H9 (cell line): ENCODE measurements around the gene ZNF865. TPM values are rescaled to one million over a fixed set of nuclear protein-coding genes. Genes with fewer than 3 reads are reported as not detected.
A peak's percentile ranks its signal among the peaks of the same experiment; 100 is the strongest.

Experiments used
- DNase-seq: peaks from one replicate; pipeline ENCODE4 v3.0.0-alpha.2; 2017
- H2AFZ ChIP-seq: one replicate; pipeline ENCODE4 v1.6.1; 2013; ENCODE audit warnings: mild to moderate bottlenecking, low read length, control low read depth, moderate library complexity
- H2AK5ac ChIP-seq: 2 replicates; pipeline ENCODE4 v1.6.1; 2013; ENCODE audit warnings: low read length, control low read depth, mixed read lengths; ENCODE audit not compliant: insufficient read length
- H2BK120ac ChIP-seq: one replicate; pipeline ENCODE4 v1.6.1; 2013; ENCODE audit warnings: low read depth, mild to moderate bottlenecking, low read length, control low read depth, inconsistent platforms; ENCODE audit not compliant: poor library complexity, severe bottlenecking
- H2BK12ac ChIP-seq: 2 replicates; pipeline ENCODE4 v1.6.1; 2013; ENCODE audit warnings: low read length, control low read depth, mixed read lengths, low read depth; ENCODE audit not compliant: insufficient read length
- H2BK15ac ChIP-seq: 2 replicates; pipeline ENCODE4 v1.6.1; 2013; ENCODE audit warnings: low read depth, low read length, control low read depth
- H2BK20ac ChIP-seq: one replicate; pipeline ENCODE4 v1.6.1; 2013; ENCODE audit warnings: low read depth, mild to moderate bottlenecking, low read length, control low read depth, inconsistent platforms; ENCODE audit not compliant: poor library complexity, severe bottlenecking
- H2BK5ac ChIP-seq: 2 replicates; pipeline ENCODE4 v1.6.1; 2013; ENCODE audit warnings: low read length, control low read depth, mixed read lengths; ENCODE audit not compliant: insufficient read length
- H3K14ac ChIP-seq: 2 replicates; pipeline ENCODE4 v1.6.1; 2013; ENCODE audit warnings: low read length, control low read depth; ENCODE audit not compliant: insufficient read depth
- H3K18ac ChIP-seq: 2 replicates; pipeline ENCODE4 v1.6.1; 2013; ENCODE audit warnings: low read depth, mild to moderate bottlenecking, mixed read lengths, low read length, control low read depth; ENCODE audit not compliant: insufficient read length
- H3K23ac ChIP-seq: 2 replicates; pipeline ENCODE4 v1.6.1; 2013; ENCODE audit warnings: low read length, control low read depth, mixed read lengths, low read depth; ENCODE audit not compliant: insufficient read length
- H3K23me2 ChIP-seq: 2 replicates; pipeline ENCODE4 v1.6.1; 2013; ENCODE audit warnings: low read depth, mild to moderate bottlenecking, mixed read lengths, low read length, control low read depth; ENCODE audit not compliant: insufficient read length, poor library complexity, severe bottlenecking
- H3K27ac ChIP-seq: 2 replicates; pipeline ENCODE4 v1.5.1; 2013; ENCODE audit warnings: low read length, control low read depth, mixed read lengths, low read depth; ENCODE audit not compliant: insufficient read length
- H3K27me3 ChIP-seq: 2 replicates; pipeline ENCODE4 v1.6.1; 2013; ENCODE audit warnings: low read length, control low read depth, inconsistent platforms; ENCODE audit not compliant: insufficient read depth
- H3K4ac ChIP-seq: 2 replicates; pipeline ENCODE4 v1.6.1; 2013; ENCODE audit warnings: low read depth, mild to moderate bottlenecking, control low read depth, inconsistent platforms, low read length, moderate library complexity
- H3K4me1 ChIP-seq: 2 replicates; pipeline ENCODE4 v1.6.1; 2013; ENCODE audit warnings: low read length, control low read depth, inconsistent platforms; ENCODE audit not compliant: insufficient read depth
- H3K4me2 ChIP-seq: 2 replicates; pipeline ENCODE4 v1.6.1; 2013; ENCODE audit warnings: low read length, control low read depth, mixed read lengths; ENCODE audit not compliant: insufficient read length, insufficient read depth
- H3K56ac ChIP-seq: 2 replicates; pipeline ENCODE4 v1.6.1; 2013; ENCODE audit warnings: low read depth, mild to moderate bottlenecking, mixed read lengths, low read length, control low read depth; ENCODE audit not compliant: insufficient read length
- H3K79me1 ChIP-seq: 2 replicates; pipeline ENCODE4 v1.6.1; 2013; ENCODE audit warnings: low read depth, mild to moderate bottlenecking, moderate library complexity, low read length, control low read depth, inconsistent platforms; ENCODE audit not compliant: insufficient read depth, poor library complexity, severe bottlenecking
- H3K79me2 ChIP-seq: 2 replicates; pipeline ENCODE4 v1.6.1; 2013; ENCODE audit warnings: low read length, control low read depth, inconsistent platforms; ENCODE audit not compliant: insufficient read depth
- H3K9ac ChIP-seq: 2 replicates; pipeline ENCODE4 v1.6.1; 2013; ENCODE audit warnings: low read length, control low read depth, mixed read lengths; ENCODE audit not compliant: insufficient read length; ENCODE audit errors: extremely low read depth
- H3K9me3 ChIP-seq: one replicate; pipeline ENCODE4 v1.6.1; 2013; ENCODE audit warnings: low read depth, low read length, inconsistent platforms; ENCODE audit not compliant: control insufficient read depth
- H3T11ph ChIP-seq: one replicate; pipeline ENCODE4 v1.6.1; 2013; ENCODE audit warnings: mild to moderate bottlenecking, low read length, control low read depth, inconsistent platforms
- H4K20me1 ChIP-seq: one replicate; pipeline ENCODE4 v1.6.1; 2013; ENCODE audit not compliant: control insufficient read depth, insufficient read length, insufficient read depth
- H4K5ac ChIP-seq: 2 replicates; pipeline ENCODE4 v1.6.1; 2013; ENCODE audit warnings: low read depth, mild to moderate bottlenecking, mixed read lengths, low read length, control low read depth; ENCODE audit not compliant: insufficient read length
- H4K8ac ChIP-seq: replicated peaks from 2 replicates; pipeline ENCODE4 v1.6.1; 2013; ENCODE audit warnings: low read length, control low read depth, mixed read lengths, low read depth; ENCODE audit not compliant: insufficient read length
- H4K91ac ChIP-seq: 2 replicates; pipeline ENCODE4 v1.6.1; 2013; ENCODE audit warnings: low read depth, mild to moderate bottlenecking, moderate library complexity, mixed read lengths, low read length, control low read depth; ENCODE audit not compliant: insufficient read length
- H3K27ac Mint-ChIP-seq, 3 experiments: 2 replicates in 2 of 3; 3 replicates in 1 of 3; pipeline ENCODE4 v1.8.0; 2020 to 2021; ENCODE audit warnings: mixed read lengths in 3 of 3, mild to moderate bottlenecking in 1 of 3, moderate library complexity in 1 of 3
- H3K27me3 Mint-ChIP-seq: 2 replicates; pipeline ENCODE4 v1.8.0; 2021; ENCODE audit warnings: low read depth, mild to moderate bottlenecking, moderate library complexity, mixed read lengths
- H3K36me3 Mint-ChIP-seq, 3 experiments: 2 replicates in 2 of 3; 3 replicates in 1 of 3; pipeline ENCODE4 v1.8.0; 2020 to 2021; ENCODE audit warnings: low read depth in 3 of 3, mixed read lengths in 3 of 3; ENCODE audit not compliant: insufficient read depth in 1 of 3
- H3K4me1 Mint-ChIP-seq, 2 experiments: 2 replicates each; pipeline ENCODE4 v1.8.0; 2020; ENCODE audit warnings: mixed read lengths in 2 of 2
- H3K4me3 Mint-ChIP-seq, 2 experiments: 2 replicates in 1 of 2; 3 replicates in 1 of 2; pipeline ENCODE4 v1.8.0; 2020 to 2021; ENCODE audit warnings: mild to moderate bottlenecking in 2 of 2, mixed read lengths in 2 of 2, moderate library complexity in 1 of 2
- H3K9me3 Mint-ChIP-seq, 2 experiments: 2 replicates in 1 of 2; 3 replicates in 1 of 2; pipeline ENCODE4 v1.8.0; 2020; ENCODE audit warnings: mild to moderate bottlenecking in 2 of 2, mixed read lengths in 2 of 2, moderate library complexity in 1 of 2
- WGBS: extraction: QIAGEN DNeasy Blood & Tissue Kit; methylation state at CpG from one replicate; pipeline ENCODE4 v1.1.7; 2013; ENCODE audit warnings: missing lambda C conversion rate, low lambda C conversion rate, mixed read lengths; ENCODE audit not compliant: insufficient read length; ENCODE audit errors: extremely low coverage; 5-methylcytosine and 5-hydroxymethylcytosine counted together
- total RNA-seq: library from RNA; stranded (reverse); gene quantifications from 2 replicates; pipeline ENCODE4 v1.2.1, GENCODE V29; 2021
- TF ChIP-seq, protein P1 (sequence below): fragments of 200-600 bp; sonication (generic); conservative IDR thresholded peaks from 3 replicates; pipeline ENCODE4 v1.8.0; 2021; ENCODE audit warnings: antibody characterized with exemption, mild to moderate bottlenecking

ZNF865 gene
- total RNA-seq, 1 experiment from 2014 or later, result 14.3 TPM

DNA sequence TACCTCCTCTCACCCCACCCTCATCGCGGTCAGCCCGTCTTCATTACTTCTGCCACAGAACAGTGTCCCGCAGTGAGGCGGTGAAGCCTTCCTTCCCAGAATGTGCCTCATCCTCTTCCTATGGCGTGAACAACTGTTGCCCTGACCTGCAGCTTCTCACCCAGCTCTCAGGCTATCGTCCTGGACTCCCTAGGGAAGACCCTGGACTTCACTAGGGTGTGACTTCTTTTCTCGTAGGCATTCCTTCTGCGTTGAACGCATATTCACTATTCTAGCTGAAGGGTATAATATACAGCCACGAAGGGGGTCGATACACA is 982 bp downstream of the ZNF865 start:
- WGBS, result no CpG with 5 or more reads among the region's 12 CpGs

More for the DNA sequence above, 982 bp downstream of the ZNF865 start:
- H3K9me3 ChIP-seq, result no peaks in the 10 kb centered on the region
- no peak for DNase-seq
- Mint-ChIP-seq H3K9me3 (peaks cover 0 to 4% of the 10 kb centered on the region in 2 experiments; a peak in 1 of 5 replicates), H3K36me3 (peaks cover 14 to 32% (median 23%) of the 10 kb centered on the region in 3 experiments), H3K27me3 (no peaks in the 10 kb centered on the region), H3K4me3 (peak overlapping the region; percentile 92 to 97), H3K4me1 (peaks cover 27% of the 10 kb centered on the region in 2 experiments), H3K27ac (peak overlapping the region; percentile 92 to 99 (median 97); a peak in 6 of 7 replicates)
- H3K14ac ChIP-seq, result peak overlapping the region; percentile 45; the same call in 1 of the 2 replicates
- H3K56ac ChIP-seq, result no peak overlapping the region
- no peak overlapping the region for H2AK5ac ChIP-seq
- no peaks in the 10 kb centered on the region for H3K27me3 ChIP-seq
- H3K9ac ChIP-seq, result peak overlapping the region; percentile 75
- no peak overlapping the region for H3K18ac ChIP-seq
- H3T11ph ChIP-seq, result no peak overlapping the region
- H2BK20ac ChIP-seq, result no peak overlapping the region
- no peak overlapping the region for H4K8ac ChIP-seq
- H4K5ac ChIP-seq, result no peak overlapping the region
- H2BK120ac ChIP-seq, result no peak overlapping the region
- no peak overlapping the region for H2BK5ac ChIP-seq
- no peak overlapping the region for H3K4ac ChIP-seq
- H3K23me2 ChIP-seq, result peaks cover 8% of the 10 kb centered on the region
- no peaks in the 10 kb centered on the region for H4K20me1 ChIP-seq
- no peak overlapping the region for H2AFZ ChIP-seq
- no peak overlapping the region for H4K91ac ChIP-seq
- H3K27ac ChIP-seq, result no peak overlapping the region
- 0 out of 2 replicates have a peak, but pooled peaks cover 3% of the 10 kb centered on the region for H3K4me1 ChIP-seq
- no peak overlapping the region for H2BK12ac ChIP-seq
- H3K4me2 ChIP-seq, result peak overlapping the region; percentile 72
- H3K79me1 ChIP-seq, result peaks cover 4% of the 10 kb centered on the region
- H2BK15ac ChIP-seq, result no peak overlapping the region
- TF ChIP-seq, protein P1, sequence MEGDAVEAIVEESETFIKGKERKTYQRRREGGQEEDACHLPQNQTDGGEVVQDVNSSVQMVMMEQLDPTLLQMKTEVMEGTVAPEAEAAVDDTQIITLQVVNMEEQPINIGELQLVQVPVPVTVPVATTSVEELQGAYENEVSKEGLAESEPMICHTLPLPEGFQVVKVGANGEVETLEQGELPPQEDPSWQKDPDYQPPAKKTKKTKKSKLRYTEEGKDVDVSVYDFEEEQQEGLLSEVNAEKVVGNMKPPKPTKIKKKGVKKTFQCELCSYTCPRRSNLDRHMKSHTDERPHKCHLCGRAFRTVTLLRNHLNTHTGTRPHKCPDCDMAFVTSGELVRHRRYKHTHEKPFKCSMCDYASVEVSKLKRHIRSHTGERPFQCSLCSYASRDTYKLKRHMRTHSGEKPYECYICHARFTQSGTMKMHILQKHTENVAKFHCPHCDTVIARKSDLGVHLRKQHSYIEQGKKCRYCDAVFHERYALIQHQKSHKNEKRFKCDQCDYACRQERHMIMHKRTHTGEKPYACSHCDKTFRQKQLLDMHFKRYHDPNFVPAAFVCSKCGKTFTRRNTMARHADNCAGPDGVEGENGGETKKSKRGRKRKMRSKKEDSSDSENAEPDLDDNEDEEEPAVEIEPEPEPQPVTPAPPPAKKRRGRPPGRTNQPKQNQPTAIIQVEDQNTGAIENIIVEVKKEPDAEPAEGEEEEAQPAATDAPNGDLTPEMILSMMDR, result no peak
- H3K79me2 ChIP-seq, result peaks cover 1% of the 10 kb centered on the region; the same call in 1 of the 2 replicates
- no peak overlapping the region for H3K23ac ChIP-seq
